A549 (cell line): Measurements from ENCODE around the gene KCNJ9. TPM values are rescaled to one million over a fixed set of nuclear protein-coding genes. Genes with fewer than 3 reads are reported as not detected.
"Not testable (repeated sequence)": the region's sequence is repeated elsewhere in the genome, so short reads cannot be mapped to it uniquely, and the experiment has no call there.

Experiments used
- ATAC-seq, 2 experiments: fragments of 200-7000 bp in 1 of 2; fragments of >200 bp in 1 of 2; cut with Nextera tagmentation in 1 of 2; cut with Tn5 transposase in 1 of 2; 3 replicates each; pipeline versions ENCODE4 v1.8.0 to v1.9.1; 2018 to 2020; ENCODE audit warnings: mild to moderate bottlenecking in 1 of 2, moderate library complexity in 1 of 2
- CTCF ChIA-PET: fragments of 300-600 bp; sonication (Branson Sonifier 250); formaldehyde crosslinking; extraction: SDS; loops from one replicate; lab custom pipeline; 2021; ENCODE audit warnings: antibody characterized with exemption, inconsistent platforms; lab: Yijun Ruan, JAX
- POLR2A ChIA-PET: fragments of 350-600 bp; formaldehyde crosslinking; extraction: SDS; loops from one replicate; lab custom pipeline; 2021; ENCODE audit warnings: antibody characterized with exemption, inconsistent platforms; lab: Yijun Ruan, JAX
- DNase-seq, 2 experiments: peaks; one replicate each; pipeline versions ENCODE4 v3.0.0 to v3.0.0-alpha.2; 2011 to 2016; ENCODE audit warnings: low read depth in 1 of 2, low spot score in 1 of 2
- FAIRE-seq: peaks from 2 replicates; lab custom pipeline; 2011; peaks lifted over from hg19 to GRCh38; lab: Jason Lieb, UNC
- H3K27ac ChIP-seq, 2 experiments: fragments of >200 bp; sonication (Bioruptor Twin); formaldehyde crosslinking; 3 replicates each; pipeline ENCODE4 v1.5.1; 2016 to 2017
- H3K4me1 ChIP-seq: fragments of >200 bp; sonication (Bioruptor Twin); formaldehyde crosslinking; 3 replicates; pipeline ENCODE4 v1.6.1; 2016
- H3K4me2 ChIP-seq: fragments of >200 bp; sonication (Bioruptor Twin); formaldehyde crosslinking; 3 replicates; pipeline ENCODE4 v1.6.1; 2016
- H3K4me3 ChIP-seq: fragments of >200 bp; sonication (Bioruptor Twin); formaldehyde crosslinking; 3 replicates; pipeline ENCODE4 v1.5.1; 2016
- H3K9me3 ChIP-seq: fragments of >200 bp; sonication (Bioruptor Twin); formaldehyde crosslinking; 3 replicates; pipeline ENCODE4 v1.6.1; 2016
- CBX2 ChIP-seq: fragments of 200-600 bp; sonication (generic); IDR thresholded peaks from 2 replicates; pipeline ENCODE4 v1.6.1; 2016; ENCODE audit warnings: low read depth, mild to moderate bottlenecking, borderline replicate concordance
- CHD4 ChIP-seq: fragments of 200-600 bp; sonication (generic); IDR thresholded peaks from 2 replicates; pipeline ENCODE4 v1.6.1; 2016; ENCODE audit warnings: antibody characterized with exemption, mild to moderate bottlenecking, borderline replicate concordance
- EHMT2 ChIP-seq: fragments of 200-600 bp; sonication (generic); IDR thresholded peaks from 2 replicates; pipeline ENCODE4 v1.6.1; 2016; ENCODE audit warnings: antibody characterized with exemption, low read depth, mild to moderate bottlenecking, moderate library complexity
- ELK1 ChIP-seq: fragments of 150-350 bp; IDR thresholded peaks from 2 replicates; pipeline ENCODE4 v1.6.1; 2014; ENCODE audit warnings: low read depth, mild to moderate bottlenecking, low read length
- FOSL2 ChIP-seq, 2 experiments: fragments of 450-650 bp in 1 of 2; fragments of >200 bp in 1 of 2; sonication (Bioruptor Twin) in 1 of 2; formaldehyde crosslinking; IDR thresholded peaks; 2 replicates each; pipeline versions ENCODE4 v1.5.0 to v1.6.1; 2016 to 2020; ENCODE audit warnings: mild to moderate bottlenecking in 1 of 2, moderate library complexity in 1 of 2
- GATA3 ChIP-seq: IDR thresholded peaks from 2 replicates; pipeline ENCODE4 v1.6.1; 2012; ENCODE audit warnings: borderline replicate concordance
- HES2 ChIP-seq: fragments of >200 bp; sonication (Bioruptor Twin); formaldehyde crosslinking; IDR thresholded peaks from 2 replicates; pipeline ENCODE4 v1.6.1; 2016
- HEYL ChIP-seq: fragments of 250-450 bp; sonication (Bioruptor Pico); IDR thresholded peaks from 2 replicates; pipeline ENCODE4 v1.8.0; 2021; ENCODE audit warnings: mild to moderate bottlenecking, moderate library complexity
- HOXB13 ChIP-seq: fragments of 250-450 bp; sonication (Bioruptor Pico); IDR thresholded peaks from 2 replicates; pipeline ENCODE4 v1.5.0; 2020; ENCODE audit warnings: low read depth, mild to moderate bottlenecking, moderate library complexity
- HOXB5 ChIP-seq: fragments of 250-450 bp; sonication (Bioruptor Pico); IDR thresholded peaks from 2 replicates; pipeline ENCODE4 v1.5.0; 2020; ENCODE audit warnings: mild to moderate bottlenecking, moderate library complexity
- NFE2L2 ChIP-seq: fragments of 150-350 bp; conservative IDR thresholded peaks from 2 replicates; pipeline ENCODE4 v1.6.1; 2014; ENCODE audit warnings: low read length
- PBX3 ChIP-seq: IDR thresholded peaks from 2 replicates; pipeline ENCODE4 v1.6.1; 2012
- POLR2A ChIP-seq: IDR thresholded peaks from 2 replicates; pipeline ENCODE4 v1.6.1; 2012; ENCODE audit warnings: mild to moderate bottlenecking, low read length
- RCOR1 ChIP-seq: fragments of 150-350 bp; IDR thresholded peaks from 2 replicates; pipeline ENCODE4 v1.6.1; 2014; ENCODE audit warnings: antibody characterized with exemption, low read length, low read depth
- RNF2 ChIP-seq: fragments of 200-600 bp; sonication (generic); IDR thresholded peaks from 2 replicates; pipeline ENCODE4 v1.6.1; 2016; ENCODE audit warnings: low read depth, mild to moderate bottlenecking, antibody characterized with exemption, moderate library complexity, borderline replicate concordance
- SREBF2 ChIP-seq: fragments of 450-650 bp; IDR thresholded peaks from 2 replicates; pipeline ENCODE4 v1.6.1; 2014; ENCODE audit warnings: mild to moderate bottlenecking, moderate library complexity
- ZC3H11A ChIP-seq: fragments of 450-650 bp; IDR thresholded peaks from 2 replicates; pipeline ENCODE4 v1.6.1; 2014; ENCODE audit warnings: antibody characterized with exemption, mild to moderate bottlenecking
- WGBS: methylation state at CpG from one replicate; pipeline ENCODE4 v1.1.6; 2017; ENCODE audit errors: missing lambda C conversion rate; 5-methylcytosine and 5-hydroxymethylcytosine counted together
- polyA plus RNA-seq, 4 experiments: library from polyadenylated mRNA; depleted of rRNA in 3 of 4; stranded (reverse); fragments of >200 nt; fragmentation: RNase III in 1 of 4; extraction: RNeasy Plus Mini Kit Qiagen cat#74134 plus additional on column Dnase treatment in 1 of 4; gene quantifications; 2 replicates in 3 of 4; 3 replicates in 1 of 4; pipeline ENCODE4 v1.2.3, GENCODE V29; 2011 to 2017
- TF ChIP-seq, protein P1 (sequence below): fragments of 450-650 bp; IDR thresholded peaks from 2 replicates; pipeline ENCODE4 v1.6.1; 2014; ENCODE audit warnings: antibody characterized with exemption
- TF ChIP-seq, protein P2 (sequence below): fragments of 200-600 bp; sonication (generic); IDR thresholded peaks from 2 replicates; pipeline ENCODE4 v1.6.1; 2016; ENCODE audit warnings: antibody characterized with exemption, mild to moderate bottlenecking, moderate library complexity

The KCNJ9 gene
- polyA plus RNA-seq, 2 of the 4 experiments (the other 2 are of a cell fraction) = not detected

- CTCF ChIA-PET = interaction anchor here (0.8 to 23.7 kb wide), 11 partner anchors 4 to 144 kb away, joined by 3 to 222 read pairs (median 6); partner anchors contain the start of genes ATP1A2 and PEA15
- FAIRE-seq (no peak), ATAC-seq (peak in 1 of 2 experiments; percentile 10; a peak in 2 of 6 replicates), DNase-seq (peak in 1 of 2 experiments; percentile 40)
- TF ChIP-seq FOSL2 (IDR thresholded peaks at IDR 0.05) (no peak), FOSL2 (CRISPR knock-in tag; IDR thresholded peaks at IDR 0.05) (0 out of 2 replicates have a peak, but pooled peaks have one; percentile 31), SREBF2 (no peak), HOXB5 (CRISPR knock-in tag) (no peak), EHMT2 (no peak)
- TF ChIP-seq, protein P1, sequence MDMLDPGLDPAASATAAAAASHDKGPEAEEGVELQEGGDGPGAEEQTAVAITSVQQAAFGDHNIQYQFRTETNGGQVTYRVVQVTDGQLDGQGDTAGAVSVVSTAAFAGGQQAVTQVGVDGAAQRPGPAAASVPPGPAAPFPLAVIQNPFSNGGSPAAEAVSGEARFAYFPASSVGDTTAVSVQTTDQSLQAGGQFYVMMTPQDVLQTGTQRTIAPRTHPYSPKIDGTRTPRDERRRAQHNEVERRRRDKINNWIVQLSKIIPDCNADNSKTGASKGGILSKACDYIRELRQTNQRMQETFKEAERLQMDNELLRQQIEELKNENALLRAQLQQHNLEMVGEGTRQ = no peak
- TF ChIP-seq, protein P2, sequence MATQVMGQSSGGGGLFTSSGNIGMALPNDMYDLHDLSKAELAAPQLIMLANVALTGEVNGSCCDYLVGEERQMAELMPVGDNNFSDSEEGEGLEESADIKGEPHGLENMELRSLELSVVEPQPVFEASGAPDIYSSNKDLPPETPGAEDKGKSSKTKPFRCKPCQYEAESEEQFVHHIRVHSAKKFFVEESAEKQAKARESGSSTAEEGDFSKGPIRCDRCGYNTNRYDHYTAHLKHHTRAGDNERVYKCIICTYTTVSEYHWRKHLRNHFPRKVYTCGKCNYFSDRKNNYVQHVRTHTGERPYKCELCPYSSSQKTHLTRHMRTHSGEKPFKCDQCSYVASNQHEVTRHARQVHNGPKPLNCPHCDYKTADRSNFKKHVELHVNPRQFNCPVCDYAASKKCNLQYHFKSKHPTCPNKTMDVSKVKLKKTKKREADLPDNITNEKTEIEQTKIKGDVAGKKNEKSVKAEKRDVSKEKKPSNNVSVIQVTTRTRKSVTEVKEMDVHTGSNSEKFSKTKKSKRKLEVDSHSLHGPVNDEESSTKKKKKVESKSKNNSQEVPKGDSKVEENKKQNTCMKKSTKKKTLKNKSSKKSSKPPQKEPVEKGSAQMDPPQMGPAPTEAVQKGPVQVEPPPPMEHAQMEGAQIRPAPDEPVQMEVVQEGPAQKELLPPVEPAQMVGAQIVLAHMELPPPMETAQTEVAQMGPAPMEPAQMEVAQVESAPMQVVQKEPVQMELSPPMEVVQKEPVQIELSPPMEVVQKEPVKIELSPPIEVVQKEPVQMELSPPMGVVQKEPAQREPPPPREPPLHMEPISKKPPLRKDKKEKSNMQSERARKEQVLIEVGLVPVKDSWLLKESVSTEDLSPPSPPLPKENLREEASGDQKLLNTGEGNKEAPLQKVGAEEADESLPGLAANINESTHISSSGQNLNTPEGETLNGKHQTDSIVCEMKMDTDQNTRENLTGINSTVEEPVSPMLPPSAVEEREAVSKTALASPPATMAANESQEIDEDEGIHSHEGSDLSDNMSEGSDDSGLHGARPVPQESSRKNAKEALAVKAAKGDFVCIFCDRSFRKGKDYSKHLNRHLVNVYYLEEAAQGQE = no peak
- Histone ChIP-seq H3K4me3 (no peak overlapping the region), H3K4me1 (peaks cover 20% of the 10 kb centered on the region), H3K27ac (peak overlapping the region; percentile 77 to 83), H3K9me3 (no peaks in the 10 kb centered on the region), H3K4me2 (peak overlapping the region; percentile 61)
- WGBS = 41% methylated on average over 4 of the region's 4 CpGs
- POLR2A ChIA-PET = no interaction called here
These were observed 28.3 kb downstream of the KCNJ9 start for GRCh38 chr1:160109686-160110085.

- H3K4me3 ChIP-seq, H3K27ac ChIP-seq, ATAC-seq, H3K4me2 ChIP-seq, POLR2A ChIA-PET, FAIRE-seq, H3K9me3 ChIP-seq, DNase-seq: not testable (repeated sequence)
- WGBS = 88% methylated on average over 10 of the region's 10 CpGs
- peak; percentile 83 for TF ChIP-seq ZC3H11A
- H3K4me1 ChIP-seq = peaks cover 20% of the 10 kb centered on the region
- CTCF ChIA-PET = interaction anchor here (1.2 to 23.7 kb wide), 6 partner anchors 6 to 265 kb away, joined by 3 to 222 read pairs (median 104); partner anchors contain the start of gene ATP1A2
These were observed 30.1 kb downstream of the KCNJ9 start for GRCh38 chr1:160111462-160111861.

- no peak for ATAC-seq
- H3K4me3 ChIP-seq = no peak overlapping the region
- H3K9me3 ChIP-seq = no peaks in the 10 kb centered on the region
- WGBS = 88% methylated on average over 12 of the region's 12 CpGs
- H3K4me2 ChIP-seq = no peak overlapping the region
- TF ChIP-seq RNF2 = no peak
- no peak for TF ChIP-seq CBX2
- TF ChIP-seq GATA3 = no peak
- TF ChIP-seq CHD4 = no peak
- TF ChIP-seq NFE2L2 = no peak
- TF ChIP-seq RCOR1 = no peak
- TF ChIP-seq HEYL (CRISPR knock-in tag) = no peak
- TF ChIP-seq HOXB13 (CRISPR knock-in tag) = no peak
- no peak for TF ChIP-seq SREBF2
- no peak for TF ChIP-seq FOSL2 (IDR thresholded peaks at IDR 0.05)
- no peak for TF ChIP-seq FOSL2 (CRISPR knock-in tag; IDR thresholded peaks at IDR 0.05)
- TF ChIP-seq POLR2A = no peak
- TF ChIP-seq HOXB5 (CRISPR knock-in tag) = no peak
- no peak for TF ChIP-seq ELK1
- TF ChIP-seq HES2 = no peak
- no peak for TF ChIP-seq ZC3H11A
- no peak for TF ChIP-seq PBX3
- peak overlapping the region in 1 of 2 experiments; percentile 46; a peak in 3 of 6 replicates for H3K27ac ChIP-seq
- ChIA-PET POLR2A (no interaction called here), CTCF (interaction anchor here (0.9 to 23.7 kb wide), 6 partner anchors 7 to 140 kb away, joined by 3 to 222 read pairs (median 4); no protein-coding TSS in a partner anchor)
- FAIRE-seq = peak; percentile 99
- no peak for DNase-seq
- peaks cover 28% of the 10 kb centered on the region for H3K4me1 ChIP-seq
These were observed 31.0 kb downstream of the KCNJ9 start for GRCh38 chr1:160112357-160112756.
